IgD-negative memory B cell (primary cell): ENCODE measurements around the gene EPN3. TPM values are rescaled to one million over a fixed set of nuclear protein-coding genes. Genes with fewer than 3 reads are reported as not detected.

ENCODE experiments used
- H3K27ac Mint-ChIP-seq, 3 donors: one replicate each; pipeline ENCODE4 v1.8.0; 2020 to 2022; ENCODE audit warnings: mild to moderate bottlenecking in 3 of 3, mixed read lengths in 3 of 3, moderate library complexity in 1 of 3
- H3K27me3 Mint-ChIP-seq: one replicate; pipeline ENCODE4 v1.8.0; 2021; ENCODE audit warnings: mixed read lengths
- H3K36me3 Mint-ChIP-seq: one replicate; pipeline ENCODE4 v1.8.0; 2020; ENCODE audit warnings: mild to moderate bottlenecking, mixed read lengths
- H3K4me1 Mint-ChIP-seq, 3 donors: one replicate each; pipeline ENCODE4 v1.8.0; 2020 to 2022; ENCODE audit warnings: mixed read lengths in 3 of 3, mild to moderate bottlenecking in 1 of 3
- H3K4me3 Mint-ChIP-seq, 4 donors: one replicate each; pipeline ENCODE4 v1.8.0; 2020 to 2022; ENCODE audit warnings: mild to moderate bottlenecking in 4 of 4, mixed read lengths in 4 of 4, moderate library complexity in 3 of 4
- H3K9me3 Mint-ChIP-seq, 3 donors: one replicate each; pipeline ENCODE4 v1.8.0; 2020 to 2021; ENCODE audit warnings: mixed read lengths in 3 of 3, mild to moderate bottlenecking in 1 of 3
- polyA plus RNA-seq: library from polyadenylated mRNA; unstranded; fragments of 300-500 nt; fragmentation: Illumina TruSeq; gene quantifications from one replicate; pipeline ENCODE4 v1.2.3, GENCODE V29; 2021

Gene EPN3
- polyA plus RNA-seq, 1 donor from 2014 or later: not detected

- H3K4me3 Mint-ChIP-seq: no peak overlapping the region
- H3K36me3 Mint-ChIP-seq: peaks cover 2% of the 10 kb centered on the region
- no peaks in the 10 kb centered on the region for H3K9me3 Mint-ChIP-seq
- H3K27me3 Mint-ChIP-seq: peaks cover 2% of the 10 kb centered on the region
- no peaks in the 10 kb centered on the region for H3K4me1 Mint-ChIP-seq
- no peak overlapping the region for H3K27ac Mint-ChIP-seq
Measured at GRCh38 chr17:50502301-50502990, 30.1 kb upstream of the EPN3 start.

GRCh38 chr17:50505591-50506130, 26.9 kb upstream of the EPN3 start:
- Mint-ChIP-seq H3K9me3 (no peaks in the 10 kb centered on the region), H3K27me3 (peaks cover 6% of the 10 kb centered on the region), H3K4me1 (peaks cover 8 to 13% (median 10%) of the 10 kb centered on the region in 3 donors), H3K27ac (no peak overlapping the region), H3K36me3 (peaks cover 2% of the 10 kb centered on the region), H3K4me3 (peak overlapping the region in 2 of 4 donors; percentile 37 to 81)

- Mint-ChIP-seq H3K4me3 (peak overlapping the region in 2 of 4 donors; percentile 34 to 81), H3K36me3 (peaks cover 2% of the 10 kb centered on the region), H3K4me1 (peaks cover 10 to 13% (median 11%) of the 10 kb centered on the region in 3 donors), H3K27ac (peak overlapping the region in 1 of 3 donors; percentile 93), H3K9me3 (no peaks in the 10 kb centered on the region), H3K27me3 (peaks cover 6% of the 10 kb centered on the region)
Measured at GRCh38 chr17:50506298-50506697, 26.2 kb upstream of the EPN3 start.

- Mint-ChIP-seq H3K4me1 (peaks cover 10 to 16% (median 15%) of the 10 kb centered on the region in 3 donors), H3K36me3 (peaks cover 2% of the 10 kb centered on the region), H3K27ac (peak within 1 kb of the TSS; percentile 62 to 91 (median 91)), H3K9me3 (no peaks in the 10 kb centered on the region), H3K27me3 (peaks cover 15% of the 10 kb centered on the region), H3K4me3 (peak within 1 kb of the TSS; percentile 90 to 95 (median 94))
Measured at GRCh38 chr17:50507871-50508572, 24.5 kb upstream of the EPN3 start, which contains the start of gene MYCBPAP. MYCBPAP (plus strand) TSS chr17:50508439; CDS start chr17:50508675, 236 bp downstream.

GRCh38 chr17:50508573-50509460, 23.7 kb upstream of the EPN3 start:
- peaks cover 10 to 16% (median 15%) of the 10 kb centered on the region in 3 donors for H3K4me1 Mint-ChIP-seq
- no peaks in the 10 kb centered on the region for H3K9me3 Mint-ChIP-seq
- H3K4me3 Mint-ChIP-seq: peak overlapping the region; percentile 90 to 95 (median 94)
- peaks cover 13% of the 10 kb centered on the region for H3K27me3 Mint-ChIP-seq
- peak overlapping the region; percentile 62 to 91 (median 71) for H3K27ac Mint-ChIP-seq
- peaks cover 2% of the 10 kb centered on the region for H3K36me3 Mint-ChIP-seq

GRCh38 chr17:50511058-50511457, 21.5 kb upstream of the EPN3 start:
- H3K4me3 Mint-ChIP-seq: peak overlapping the region; percentile 37 to 84 (median 67)
- peak overlapping the region in 1 of 3 donors; percentile 19 for H3K27ac Mint-ChIP-seq
- no peaks in the 10 kb centered on the region for H3K36me3 Mint-ChIP-seq
- H3K27me3 Mint-ChIP-seq: peaks cover 13% of the 10 kb centered on the region
- H3K4me1 Mint-ChIP-seq: peaks cover 10 to 16% (median 15%) of the 10 kb centered on the region in 3 donors
- H3K9me3 Mint-ChIP-seq: no peaks in the 10 kb centered on the region

DNA sequence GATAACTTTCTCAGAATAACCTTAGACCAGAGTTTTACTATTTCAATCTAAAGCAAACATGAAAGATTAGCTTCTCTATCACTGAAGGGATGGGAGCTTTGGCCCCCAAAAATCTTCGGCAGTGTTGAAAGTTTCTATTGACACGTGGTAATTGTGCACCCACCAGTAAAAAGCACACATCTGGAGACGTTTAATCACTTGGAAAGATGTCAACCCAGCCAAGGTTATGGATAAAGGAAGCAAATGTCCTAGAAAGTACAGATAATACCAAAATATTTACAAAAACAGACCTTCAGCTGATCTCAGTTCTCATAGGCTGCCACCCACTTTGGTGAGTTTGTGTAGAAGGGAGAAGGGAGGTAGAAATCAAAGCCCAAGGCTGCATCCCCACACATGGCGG, 19.0 kb upstream of the EPN3 start:
- no peaks in the 10 kb centered on the region for H3K36me3 Mint-ChIP-seq
- H3K9me3 Mint-ChIP-seq: no peaks in the 10 kb centered on the region
- no peak overlapping the region for H3K4me3 Mint-ChIP-seq
- H3K27me3 Mint-ChIP-seq: peaks cover 10% of the 10 kb centered on the region
- H3K4me1 Mint-ChIP-seq: peaks cover 9 to 17% (median 11%) of the 10 kb centered on the region in 3 donors
- no peak overlapping the region for H3K27ac Mint-ChIP-seq

- Mint-ChIP-seq H3K27ac (no peak overlapping the region), H3K4me3 (no peak overlapping the region), H3K4me1 (peaks cover 6 to 13% (median 6%) of the 10 kb centered on the region in 3 donors), H3K9me3 (no peaks in the 10 kb centered on the region), H3K36me3 (no peaks in the 10 kb centered on the region), H3K27me3 (peaks cover 9% of the 10 kb centered on the region)
Measured at GRCh38 chr17:50514388-50514787, 18.1 kb upstream of the EPN3 start.

DNA sequence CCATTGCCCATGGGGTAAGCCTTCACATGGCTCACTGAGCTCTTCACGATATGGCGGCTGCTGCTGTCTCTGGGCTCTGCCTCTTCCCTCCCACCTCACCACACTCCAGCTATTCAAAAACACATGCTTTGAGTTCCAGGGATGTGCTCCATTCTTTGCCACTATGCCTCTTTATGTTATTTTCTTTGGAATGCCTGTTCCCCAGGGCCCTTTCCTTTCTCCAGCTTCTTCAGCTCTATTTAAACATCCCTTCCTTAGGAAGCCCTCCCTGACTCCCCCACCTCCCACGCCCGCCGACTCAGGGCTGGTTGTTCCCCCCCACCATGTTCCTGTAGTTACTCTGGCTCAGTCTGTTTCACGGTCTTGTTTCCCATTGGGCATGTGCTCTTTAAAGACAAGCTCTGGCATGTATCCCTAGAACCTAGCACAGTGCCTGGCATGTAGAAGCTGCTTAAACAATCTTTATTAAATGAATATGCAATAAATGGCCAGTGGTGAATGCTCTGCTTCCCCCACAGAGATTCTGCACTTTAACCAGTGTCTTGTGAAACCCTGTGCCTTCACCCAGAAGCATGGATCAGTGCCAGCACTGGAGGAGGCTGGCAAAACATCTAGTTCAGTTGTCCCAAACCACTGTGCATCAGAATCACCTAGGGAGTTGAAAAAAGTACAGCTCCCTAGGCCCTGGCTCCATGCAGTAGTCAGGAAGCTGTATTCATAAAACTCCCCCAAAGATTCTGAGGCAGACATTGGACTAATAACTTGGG, 17.4 kb upstream of the EPN3 start:
- Mint-ChIP-seq H3K27ac (no peak overlapping the region), H3K4me3 (no peak overlapping the region), H3K4me1 (peaks cover 0 to 9% (median 2%) of the 10 kb centered on the region in 3 donors), H3K9me3 (no peaks in the 10 kb centered on the region), H3K27me3 (peaks cover 9% of the 10 kb centered on the region), H3K36me3 (no peaks in the 10 kb centered on the region)

DNA sequence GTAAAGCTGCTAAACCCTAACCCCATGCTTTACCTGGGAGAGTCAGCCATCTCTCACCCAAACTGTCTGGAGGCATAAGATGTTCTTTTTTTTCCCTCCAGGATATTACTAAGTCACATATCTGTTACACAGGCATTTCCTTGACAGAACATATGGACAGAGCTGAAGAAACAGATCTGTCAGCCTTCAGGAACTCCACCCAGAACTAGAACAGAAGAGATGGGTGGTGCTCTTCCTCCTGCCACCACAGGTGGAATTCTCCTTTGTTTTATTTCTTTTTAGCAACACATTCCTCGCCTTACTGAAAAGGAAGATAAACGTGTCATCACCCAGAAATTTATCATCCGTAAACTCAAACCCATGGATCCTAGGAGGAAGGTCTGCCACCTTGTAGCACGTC, 15.5 kb upstream of the EPN3 start:
- Mint-ChIP-seq H3K4me3 (no peak overlapping the region), H3K4me1 (peaks cover 0 to 2% (median 0%) of the 10 kb centered on the region in 3 donors), H3K27me3 (peaks cover 6% of the 10 kb centered on the region), H3K9me3 (no peaks in the 10 kb centered on the region), H3K36me3 (no peaks in the 10 kb centered on the region), H3K27ac (no peak overlapping the region)

- Mint-ChIP-seq H3K4me3 (no peak overlapping the region), H3K27ac (no peak overlapping the region), H3K36me3 (no peaks in the 10 kb centered on the region), H3K27me3 (no peaks in the 10 kb centered on the region), H3K4me1 (peaks cover 0 to 2% (median 0%) of the 10 kb centered on the region in 3 donors), H3K9me3 (no peaks in the 10 kb centered on the region)
Measured at GRCh38 chr17:50517504-50518383, 14.8 kb upstream of the EPN3 start.

DNA sequence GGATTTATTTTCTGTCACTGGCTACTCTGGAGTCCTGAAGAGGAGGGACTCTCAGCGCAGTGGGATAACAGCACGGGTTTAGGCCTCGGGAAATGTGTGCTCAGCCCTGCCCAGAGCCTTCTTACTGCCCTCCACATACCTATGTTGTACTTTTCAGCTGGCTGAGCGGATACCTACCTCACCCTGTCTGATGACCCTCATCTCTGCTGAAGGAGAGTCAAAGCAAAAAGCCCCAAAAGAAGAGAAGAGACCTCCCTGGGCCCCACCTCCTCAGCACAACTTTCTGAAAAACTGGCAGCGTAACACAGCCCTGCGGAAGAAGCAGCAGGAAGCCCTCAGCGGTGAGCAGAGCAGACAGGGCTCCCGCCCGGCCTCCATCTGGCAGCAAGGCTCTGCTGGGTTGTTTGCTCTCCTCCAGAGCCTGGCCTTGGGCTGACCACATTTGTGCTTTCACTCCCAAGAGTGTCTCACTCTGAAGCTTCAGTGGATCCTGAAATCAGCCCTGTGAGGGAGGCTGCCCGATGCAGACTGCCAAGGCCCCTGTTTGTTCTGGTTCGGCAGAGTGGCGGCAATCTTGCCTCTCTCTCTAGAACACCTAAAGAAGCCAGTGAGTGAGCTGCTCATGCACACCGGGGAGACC, 14.0 kb upstream of the EPN3 start:
- no peak overlapping the region for H3K27ac Mint-ChIP-seq
- no peaks in the 10 kb centered on the region for H3K9me3 Mint-ChIP-seq
- H3K4me3 Mint-ChIP-seq: peak overlapping the region in 1 of 4 donors; percentile 12
- H3K36me3 Mint-ChIP-seq: no peaks in the 10 kb centered on the region
- H3K27me3 Mint-ChIP-seq: no peaks in the 10 kb centered on the region
- H3K4me1 Mint-ChIP-seq: peaks cover 0 to 2% (median 0%) of the 10 kb centered on the region in 3 donors
